GM18511 (cell line): Measurements from ENCODE around the gene USP2.

Experiments
- ATAC-seq: cut with Tn5 transposase; IDR thresholded peaks from one replicate; pipeline ENCODE4 v1.9.1; 2021; ENCODE audit warnings: mild to moderate bottlenecking, moderate library complexity; ENCODE audit not compliant: unreplicated experiment

USP2 gene

GRCh38 chr11:119366690-119367620 is 14.5 kb downstream of the USP2 start:
- no peak for ATAC-seq

- ATAC-seq: no peak
These were observed 16.4 kb downstream of the USP2 start for GRCh38 chr11:119365071-119365591.

- no peak for ATAC-seq
These were observed 17.5 kb downstream of the USP2 start for GRCh38 chr11:119363851-119364590.

- no peak for ATAC-seq
These were observed 18.2 kb downstream of the USP2 start for GRCh38 chr11:119363081-119363850.

GRCh38 chr11:119362741-119363080 is 18.8 kb downstream of the USP2 start:
- ATAC-seq: no peak

- no peak for ATAC-seq
These were observed 19.4 kb downstream of the USP2 start for GRCh38 chr11:119361941-119362725.

GRCh38 chr11:119361056-119361787 is 20.3 kb downstream of the USP2 start:
- ATAC-seq: no peak

- ATAC-seq: no peak
These were observed 21.9 kb downstream of the USP2 start for GRCh38 chr11:119359365-119360214.

GRCh38 chr11:119357074-119357473 is 24.4 kb downstream of the USP2 start:
- no peak for ATAC-seq

GRCh38 chr11:119356349-119357031 is 25.0 kb downstream of the USP2 start:
- peak; percentile 86 for ATAC-seq

GRCh38 chr11:119355091-119355843 is 26.2 kb downstream of the USP2 start:
- ATAC-seq: no peak

GRCh38 chr11:119352857-119353260 is 28.6 kb downstream of the USP2 start:
- ATAC-seq: no peak

- no peak for ATAC-seq
These were observed 30.3 kb downstream of the USP2 start for GRCh38 chr11:119351232-119351631.

GRCh38 chr11:119350302-119350701 is 31.2 kb downstream of the USP2 start:
- ATAC-seq: no peak

- no peak for ATAC-seq
These were observed 33.4 kb downstream of the USP2 start for GRCh38 chr11:119347940-119348605.

GRCh38 chr11:119347242-119347641 is 34.2 kb downstream of the USP2 start:
- no peak for ATAC-seq

GRCh38 chr11:119346605-119347004 is 34.9 kb downstream of the USP2 start, which contains the start of gene MFRP:
Gene MFRP (minus strand): TSS chr11:119346705. CDS start chr11:119346513, 192 bp downstream.
- ATAC-seq: no peak
